DMS53 (cell line): ENCODE results near the gene COPS7A.

ENCODE experiments used
- DNase-seq: peaks from one replicate; lab custom pipeline; 2025; lab: John Stamatoyannopoulos, UW

Gene COPS7A, protein sequence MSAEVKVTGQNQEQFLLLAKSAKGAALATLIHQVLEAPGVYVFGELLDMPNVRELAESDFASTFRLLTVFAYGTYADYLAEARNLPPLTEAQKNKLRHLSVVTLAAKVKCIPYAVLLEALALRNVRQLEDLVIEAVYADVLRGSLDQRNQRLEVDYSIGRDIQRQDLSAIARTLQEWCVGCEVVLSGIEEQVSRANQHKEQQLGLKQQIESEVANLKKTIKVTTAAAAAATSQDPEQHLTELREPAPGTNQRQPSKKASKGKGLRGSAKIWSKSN

DNA sequence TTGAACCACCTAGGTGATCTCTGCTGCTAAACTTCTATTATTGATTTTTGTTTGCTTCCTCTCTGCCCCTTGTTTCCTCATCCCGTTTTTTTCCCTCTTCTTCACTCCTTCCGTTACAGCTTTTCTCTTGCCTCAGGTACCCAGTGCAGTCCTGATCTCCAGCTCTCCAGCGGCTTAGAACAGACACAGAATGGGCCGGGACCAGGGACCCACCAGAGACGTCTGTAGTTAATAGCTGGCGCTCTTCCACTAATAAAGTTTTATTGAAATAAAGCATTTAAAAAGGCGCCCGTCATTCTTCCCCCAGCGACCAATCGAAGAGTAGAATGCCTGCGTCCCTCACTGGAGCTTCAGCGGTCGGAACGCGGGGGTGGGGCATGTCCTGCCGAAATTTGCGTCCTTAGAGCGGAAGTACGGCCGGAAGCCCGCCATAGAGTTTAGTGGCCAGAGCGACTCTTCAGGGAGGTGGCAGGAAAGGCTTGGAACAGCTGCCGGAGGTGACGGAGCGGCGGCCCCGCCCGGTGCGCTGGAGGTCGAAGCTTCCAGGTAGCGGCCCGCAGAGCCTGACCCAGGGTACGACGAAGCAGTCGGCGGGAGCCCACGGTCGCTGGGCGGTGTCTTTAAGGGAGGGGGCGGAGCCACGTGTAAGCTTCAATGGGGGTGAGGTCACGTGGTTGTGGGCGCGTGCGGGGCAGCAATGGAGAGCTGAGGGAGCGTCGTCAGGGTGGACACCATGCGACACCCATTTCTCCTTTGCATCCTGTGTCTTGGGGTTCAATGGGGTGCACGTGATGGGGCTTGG is at the start of gene COPS7A:
TSS of gene COPS7A (plus strand) at position 440 of the 802 bp plus-strand sequence. CDS start 611 bp downstream, outside the sequence.
- peak; percentile 100 for DNase-seq

DNA sequence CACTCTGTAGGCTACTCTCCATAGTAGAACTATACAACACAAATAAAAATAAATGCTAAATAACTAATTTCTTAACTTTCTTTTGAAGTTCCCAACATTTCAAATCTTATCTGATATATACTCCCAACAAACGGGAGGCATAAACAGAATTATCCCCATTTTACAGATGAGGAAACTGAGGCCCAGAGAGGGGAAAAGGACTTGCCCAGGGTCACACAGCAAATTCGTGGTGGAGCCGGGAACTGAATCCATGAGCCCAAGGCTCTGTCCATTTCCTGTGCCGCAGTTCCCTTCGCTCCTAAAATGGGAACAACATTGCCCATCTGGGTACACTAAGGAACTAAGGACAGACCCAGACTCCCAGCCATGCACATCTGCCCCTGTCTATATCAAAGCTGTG is 46.9 kb upstream of the COPS7A start:
- no peak for DNase-seq

DNA sequence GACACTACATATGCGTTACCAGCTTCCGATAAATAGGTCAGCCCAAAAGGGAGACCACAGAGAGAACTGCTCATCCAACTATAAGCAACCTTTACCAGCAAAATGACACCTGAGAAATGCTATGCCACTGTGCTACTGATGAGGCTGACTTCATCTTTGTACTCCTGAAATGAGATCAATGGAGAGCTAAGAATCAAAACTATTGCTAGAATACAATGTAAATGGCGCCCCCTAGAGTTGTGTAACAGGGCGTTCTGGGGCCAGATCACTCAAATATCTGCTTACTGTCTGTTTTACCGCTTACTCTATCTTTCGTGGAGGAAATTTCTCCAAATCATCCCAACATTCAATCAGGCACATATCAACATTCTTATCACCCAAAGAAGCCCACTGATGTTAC is 39.2 kb upstream of the COPS7A start:
- DNase-seq, result peak; percentile 83

DNA sequence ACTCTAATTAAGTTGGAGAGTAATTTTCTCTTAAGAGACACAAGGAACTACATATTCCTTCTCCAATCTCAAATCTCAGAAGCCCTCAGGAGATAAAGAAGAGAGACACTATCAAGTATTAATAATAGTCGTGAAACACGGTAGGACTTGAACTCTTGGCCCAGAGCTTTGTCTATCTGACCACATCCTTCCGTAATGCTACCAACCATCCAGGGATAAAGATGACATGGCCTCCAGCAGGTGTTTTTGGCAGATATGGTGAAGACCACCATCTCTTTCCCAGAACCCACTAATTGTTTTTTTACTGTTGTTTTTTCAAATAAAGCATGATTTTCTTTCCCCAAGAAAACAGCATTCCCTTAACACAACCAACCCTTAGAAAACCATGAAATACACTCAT is 38.0 kb upstream of the COPS7A start:
- DNase-seq, result no peak

DNA sequence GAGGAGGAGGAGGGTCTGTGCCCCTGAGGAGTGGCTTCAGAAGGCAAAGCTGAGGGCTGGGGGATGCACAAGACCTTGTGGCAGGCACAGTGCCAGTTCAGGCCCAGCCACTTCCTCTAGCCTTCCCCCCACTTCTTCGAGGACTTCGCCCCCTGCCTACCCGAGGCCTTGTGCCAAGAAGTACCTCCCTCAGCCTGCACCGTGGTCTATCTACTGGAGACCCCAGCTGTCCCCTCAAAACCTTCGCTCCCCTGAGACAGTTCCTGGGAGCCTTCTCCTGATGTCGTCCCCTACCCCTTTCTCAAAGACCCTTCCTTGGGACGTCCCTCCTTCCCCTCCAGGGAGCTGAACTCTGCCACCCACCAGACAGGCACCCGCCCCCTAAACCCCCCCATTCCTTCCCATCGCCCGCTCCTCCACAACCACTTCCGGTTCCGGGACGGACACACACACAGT is 35.3 kb upstream of the COPS7A start:
- DNase-seq, result peak; percentile 72

DNA sequence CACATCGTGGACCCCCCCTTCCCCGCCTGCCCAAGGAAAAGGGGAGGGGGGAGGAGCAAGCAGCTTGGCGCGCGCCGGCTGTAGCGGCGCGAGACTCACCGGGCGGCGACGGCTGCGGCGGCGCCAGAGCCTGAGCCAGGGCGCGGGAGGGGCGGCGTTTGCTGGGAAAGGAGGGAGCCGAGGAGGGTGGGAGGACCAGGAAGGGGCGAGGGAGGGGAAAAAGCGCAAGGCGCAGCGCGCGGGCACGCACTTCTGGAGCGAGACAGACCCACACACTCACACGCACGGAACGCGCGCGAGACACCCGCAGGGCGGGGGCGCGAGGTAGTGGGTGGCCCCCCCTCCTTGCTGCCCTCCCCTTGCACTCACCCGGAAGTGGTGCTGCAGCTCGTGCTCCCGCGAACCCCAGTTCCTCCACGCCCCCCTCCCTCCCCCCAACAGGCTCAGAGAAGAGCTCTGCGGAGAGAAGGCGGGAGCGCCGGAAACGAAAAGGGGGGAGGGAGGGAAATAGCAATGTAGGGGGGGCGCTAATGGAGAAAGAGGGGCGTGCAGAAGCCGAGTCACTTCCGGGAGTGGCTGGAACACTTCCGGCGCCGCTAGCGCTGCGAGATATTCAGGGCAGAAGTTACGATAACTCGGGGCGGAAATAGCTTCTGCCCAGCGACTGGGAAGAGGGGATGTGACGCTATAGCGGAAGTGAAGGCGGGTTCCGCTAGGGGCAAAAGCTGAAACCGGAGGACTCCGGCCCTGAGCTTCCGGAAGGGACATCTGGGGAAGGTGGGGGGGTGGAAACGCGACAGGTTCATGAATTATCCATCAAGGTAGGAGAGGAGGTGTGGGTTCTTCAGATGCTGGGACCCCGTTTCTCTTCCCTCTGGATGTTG is 34.6 kb upstream of the COPS7A start, which contains the start of gene ZNF384:
TSS of gene ZNF384 (minus strand) at position 377 of the 884 bp plus-strand sequence. CDS start 9,855 bp downstream, outside the sequence.
- DNase-seq, result peak; percentile 100

DNA sequence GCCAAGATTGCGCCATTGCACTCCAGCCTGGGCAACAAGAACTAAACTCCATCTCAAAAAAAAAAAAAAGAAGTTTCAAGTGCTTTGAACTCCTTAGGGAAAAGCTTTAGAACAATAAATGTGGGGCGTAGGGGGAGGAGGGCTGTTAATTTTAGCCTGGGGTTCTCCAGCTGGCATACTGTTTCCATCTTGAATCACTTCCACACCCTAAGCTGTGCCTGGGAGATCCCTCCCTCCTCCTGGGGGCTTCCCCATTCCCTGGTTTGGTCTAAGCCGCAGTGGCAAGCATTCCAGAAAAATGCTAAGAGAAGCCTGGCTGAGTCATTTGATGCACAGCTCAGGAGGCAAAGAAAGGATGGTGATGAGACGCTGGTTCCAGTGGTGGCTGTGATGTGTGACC is 32.4 kb upstream of the COPS7A start:
- DNase-seq, result no peak

DNA sequence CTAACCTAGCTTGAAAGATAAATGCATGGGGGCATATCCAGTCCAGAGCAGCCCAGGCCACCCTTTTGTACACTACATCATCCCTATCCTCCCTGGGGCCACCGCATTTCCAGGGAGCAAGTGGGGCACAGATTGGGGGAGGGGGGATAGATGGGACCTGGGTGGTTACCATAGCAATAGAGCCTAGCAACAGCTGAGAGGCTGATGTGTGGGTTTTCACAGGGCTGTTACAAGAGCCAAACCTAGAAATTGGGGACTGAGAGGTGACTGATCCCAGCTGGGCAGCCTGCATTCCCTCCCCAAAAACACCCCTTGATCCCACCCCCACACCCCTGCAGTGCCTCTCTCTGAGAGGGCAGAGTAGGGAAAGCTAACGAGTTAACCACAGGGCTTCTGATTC is 31.0 kb upstream of the COPS7A start:
- peak; percentile 40 for DNase-seq

DNA sequence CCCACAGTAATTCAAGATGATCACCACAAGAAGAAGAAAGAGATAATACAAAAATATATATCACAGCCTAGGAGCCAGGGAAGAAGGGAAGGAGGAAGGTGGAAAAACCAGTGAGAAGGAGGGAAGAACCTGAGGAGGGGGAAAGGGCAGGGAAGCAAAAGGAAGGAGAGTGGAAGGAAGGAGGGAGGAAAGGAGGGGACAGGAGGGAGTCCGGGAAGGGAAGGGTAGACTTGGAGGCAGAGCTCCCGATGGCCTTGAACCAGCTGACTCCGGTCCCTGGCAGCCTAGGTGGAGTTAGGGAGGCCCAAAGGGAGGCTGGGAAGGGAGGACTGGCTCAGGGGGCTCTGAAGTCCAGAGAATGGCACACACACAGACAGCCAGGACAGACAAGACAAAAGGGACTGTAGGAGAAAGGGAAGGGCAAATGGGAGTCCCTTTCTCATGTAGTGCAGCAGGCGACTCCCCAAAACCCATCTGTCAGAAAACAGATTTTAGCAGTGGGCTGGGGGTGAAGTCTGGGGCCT is 30.0 kb upstream of the COPS7A start:
- DNase-seq, result no peak

DNA sequence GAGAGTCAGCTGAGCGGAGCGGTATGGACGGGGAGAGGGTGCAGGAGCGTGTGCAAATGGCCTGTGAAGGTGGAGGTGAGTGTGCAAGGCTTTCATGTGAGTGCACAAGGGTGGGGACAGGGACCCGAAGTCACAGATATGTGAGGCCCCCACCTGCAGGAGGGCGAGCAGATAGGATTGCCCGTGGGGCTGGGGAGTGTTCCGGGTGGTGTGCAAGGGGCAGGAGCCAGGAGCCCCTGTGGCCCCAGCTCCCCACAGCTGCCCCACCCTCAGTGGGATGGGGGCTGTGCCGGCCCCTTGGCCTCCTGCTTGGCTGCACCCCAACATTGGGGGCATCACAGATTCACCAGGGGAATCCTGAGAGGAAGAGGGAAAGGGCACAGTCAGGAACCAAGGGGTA is 29.1 kb upstream of the COPS7A start:
- no peak for DNase-seq

DNA sequence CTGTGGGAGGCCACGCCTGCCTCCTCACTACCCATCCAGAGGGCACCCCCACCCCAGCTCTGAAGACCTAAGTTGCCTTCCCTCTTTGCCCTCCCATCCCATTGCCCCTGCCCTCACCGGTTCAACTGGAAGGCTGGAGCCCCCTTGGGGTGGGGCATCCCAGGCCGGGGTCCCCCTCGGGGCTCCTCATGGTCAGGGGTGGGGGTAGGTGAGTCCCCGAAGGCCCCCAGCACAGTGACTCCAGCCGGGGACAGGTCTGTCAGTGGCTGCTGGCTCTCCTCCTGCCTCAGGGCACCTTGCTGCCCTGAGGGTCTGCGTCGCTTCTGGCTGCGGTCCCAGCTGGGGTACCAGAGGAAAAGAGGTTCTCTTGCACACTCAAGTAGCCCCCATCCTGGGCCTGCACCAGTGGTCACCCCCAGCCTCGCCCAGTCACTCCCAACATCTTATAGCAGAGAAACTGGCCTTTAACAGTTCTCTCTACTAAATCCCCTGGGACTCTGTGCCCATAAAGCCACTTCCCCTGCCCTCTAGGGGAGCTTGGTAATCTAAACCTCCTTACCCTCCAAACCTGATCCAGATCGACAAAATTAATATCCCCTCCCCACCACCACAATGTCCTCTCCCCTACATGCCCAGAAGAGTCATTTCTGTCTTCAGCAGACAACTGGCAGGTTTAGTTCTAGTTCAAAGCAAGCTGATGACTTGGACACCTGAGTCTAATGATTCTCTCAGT is 28.4 kb upstream of the COPS7A start:
- no peak for DNase-seq

DNA sequence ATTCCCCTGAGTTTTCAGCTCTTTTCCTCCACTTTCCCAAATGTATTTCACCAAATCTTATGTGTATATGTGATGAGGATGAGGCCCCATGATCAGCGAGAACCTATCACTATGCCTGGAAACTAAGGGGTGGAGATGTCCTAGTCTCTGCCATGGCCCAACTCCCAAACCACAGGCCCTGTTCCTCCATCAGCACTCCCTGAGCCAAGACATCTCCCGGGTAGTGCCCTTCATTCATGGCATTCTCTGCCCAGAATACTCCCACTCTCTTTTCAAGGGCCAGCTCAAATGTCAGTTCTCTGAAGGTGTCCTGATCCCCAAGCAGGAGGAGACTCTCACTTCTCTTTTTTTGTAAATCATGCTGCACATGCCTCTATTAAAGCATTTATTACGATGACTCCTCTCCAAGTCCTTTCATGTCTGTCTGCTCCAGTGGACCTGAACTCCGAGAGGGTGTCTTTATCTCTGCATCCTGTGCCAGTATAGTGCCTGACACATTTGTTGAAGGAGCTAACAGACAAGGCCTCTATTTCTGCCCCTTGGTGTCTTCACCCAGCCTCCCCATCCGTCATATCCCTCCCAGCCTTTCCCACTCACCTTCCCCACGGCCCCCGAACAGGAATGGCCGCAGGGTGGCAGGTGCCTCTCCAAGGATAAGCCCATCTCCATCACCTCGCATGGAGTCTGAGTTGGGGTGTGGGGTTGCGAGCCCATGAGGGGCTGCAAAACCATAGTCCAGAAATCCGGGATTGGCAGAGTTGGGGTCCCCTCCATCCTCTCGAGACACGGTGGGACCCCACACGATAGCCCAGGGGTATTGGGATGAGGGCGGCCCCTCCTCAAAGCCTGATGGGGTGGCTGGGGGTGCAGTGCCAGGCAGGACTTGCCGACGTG is 26.9 kb upstream of the COPS7A start:
- peak; percentile 49 for DNase-seq

DNA sequence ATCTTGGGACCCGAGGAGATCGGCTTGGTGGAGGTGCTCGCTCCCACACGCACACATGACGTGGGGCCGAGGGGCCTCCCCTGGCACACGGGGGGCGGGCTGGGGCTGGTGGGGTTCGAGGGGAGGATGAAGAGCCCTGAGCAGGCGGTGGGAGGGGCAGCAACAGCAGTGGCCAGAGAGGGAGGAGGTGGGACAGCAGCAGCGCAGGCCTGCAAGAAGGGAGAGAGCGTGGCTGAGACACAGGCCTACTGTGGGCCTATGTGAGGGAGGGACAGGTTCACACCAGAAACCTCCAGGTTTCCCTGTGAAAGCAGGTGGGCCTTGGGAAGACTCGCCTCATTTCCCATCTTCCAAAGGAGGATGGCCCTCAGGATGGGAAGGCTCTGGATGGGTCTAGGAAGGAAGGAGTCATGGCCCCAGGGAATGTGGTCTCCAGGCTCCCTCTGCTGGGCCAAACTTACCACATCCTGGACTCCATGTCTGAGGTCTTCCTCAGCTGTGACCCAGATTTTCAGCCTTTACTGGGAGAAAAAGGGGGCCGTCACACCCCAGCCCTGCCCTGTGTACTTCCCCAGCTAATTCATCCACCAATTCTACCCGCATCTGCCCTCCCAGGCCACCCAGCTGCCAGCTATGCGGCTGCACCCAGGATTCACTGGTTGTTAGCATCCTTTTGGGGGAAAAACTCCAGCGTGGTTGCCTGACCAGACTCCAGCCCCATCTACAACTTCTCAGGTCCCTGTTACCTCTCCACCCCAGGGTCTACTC is 26.1 kb upstream of the COPS7A start:
- peak; percentile 86 for DNase-seq

DNA sequence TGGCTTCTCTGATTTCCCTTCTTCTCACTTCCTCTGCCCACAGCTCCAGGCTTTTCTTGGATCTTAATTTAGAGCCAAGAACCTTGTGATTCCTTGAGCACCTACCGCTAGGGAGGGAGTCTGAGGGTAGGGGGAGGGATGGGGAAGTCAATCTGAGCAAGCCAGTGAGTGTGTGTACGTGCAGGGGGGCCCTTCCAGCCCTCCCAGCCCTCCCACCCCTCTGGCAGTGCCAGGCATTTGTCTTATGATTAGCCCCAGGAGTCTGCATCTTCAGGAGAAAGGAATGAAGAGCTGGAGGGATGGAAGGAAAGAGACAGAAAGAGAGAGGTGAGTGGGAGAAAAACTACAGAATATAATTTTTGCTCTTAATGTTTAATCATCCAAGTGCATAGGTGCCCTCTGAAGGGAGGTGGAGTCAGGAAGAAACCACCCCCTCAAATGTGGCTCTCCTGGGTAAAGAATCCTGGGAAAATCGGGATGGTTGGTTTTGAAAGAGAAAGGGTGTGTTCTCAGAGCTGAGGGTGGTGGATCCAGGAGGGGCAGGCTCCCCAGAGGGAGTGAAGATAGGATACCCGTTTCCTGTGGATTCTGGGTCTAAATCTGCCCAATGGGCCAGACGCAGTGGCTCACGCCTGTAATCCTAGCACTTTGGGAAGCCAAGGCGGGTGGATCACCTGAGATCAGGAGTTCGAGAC is 25.3 kb upstream of the COPS7A start:
- no peak for DNase-seq

DNA sequence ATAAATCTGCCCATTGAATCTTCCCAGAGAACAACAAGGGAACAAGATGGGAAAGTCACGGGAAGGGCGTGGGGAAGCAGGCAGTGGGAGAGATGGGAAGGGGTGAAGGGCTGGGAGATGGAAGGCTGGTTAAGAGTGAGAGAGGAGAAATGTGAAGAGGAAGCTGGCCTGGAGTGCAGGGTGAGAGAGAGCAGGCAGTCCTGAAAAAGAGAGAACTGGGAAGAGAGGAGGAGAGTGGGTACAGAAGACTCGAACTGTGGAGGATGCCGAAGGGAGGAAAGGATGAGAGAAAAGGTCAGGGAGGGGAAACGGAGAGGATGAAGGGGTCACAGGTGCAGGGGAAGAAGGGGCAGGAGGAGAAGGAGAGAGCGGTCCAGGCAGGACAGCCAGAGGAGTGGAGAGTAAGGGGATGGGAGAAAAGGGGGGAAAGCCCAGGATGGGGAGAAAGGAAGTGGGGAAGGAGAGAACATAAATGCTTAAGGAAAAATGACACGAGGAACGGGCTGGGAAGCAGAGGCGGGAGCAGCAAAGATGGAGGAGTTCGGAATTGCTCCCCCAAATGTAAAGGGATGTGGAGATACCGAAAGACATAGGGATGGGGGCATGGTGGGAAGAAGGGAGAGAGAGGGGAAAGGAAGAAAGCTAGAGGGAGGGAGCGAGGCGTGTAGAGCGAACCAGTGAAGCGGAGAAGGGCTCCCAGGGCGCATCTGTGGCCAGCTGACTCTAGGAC is 24.4 kb upstream of the COPS7A start:
- DNase-seq, result no peak

DNA sequence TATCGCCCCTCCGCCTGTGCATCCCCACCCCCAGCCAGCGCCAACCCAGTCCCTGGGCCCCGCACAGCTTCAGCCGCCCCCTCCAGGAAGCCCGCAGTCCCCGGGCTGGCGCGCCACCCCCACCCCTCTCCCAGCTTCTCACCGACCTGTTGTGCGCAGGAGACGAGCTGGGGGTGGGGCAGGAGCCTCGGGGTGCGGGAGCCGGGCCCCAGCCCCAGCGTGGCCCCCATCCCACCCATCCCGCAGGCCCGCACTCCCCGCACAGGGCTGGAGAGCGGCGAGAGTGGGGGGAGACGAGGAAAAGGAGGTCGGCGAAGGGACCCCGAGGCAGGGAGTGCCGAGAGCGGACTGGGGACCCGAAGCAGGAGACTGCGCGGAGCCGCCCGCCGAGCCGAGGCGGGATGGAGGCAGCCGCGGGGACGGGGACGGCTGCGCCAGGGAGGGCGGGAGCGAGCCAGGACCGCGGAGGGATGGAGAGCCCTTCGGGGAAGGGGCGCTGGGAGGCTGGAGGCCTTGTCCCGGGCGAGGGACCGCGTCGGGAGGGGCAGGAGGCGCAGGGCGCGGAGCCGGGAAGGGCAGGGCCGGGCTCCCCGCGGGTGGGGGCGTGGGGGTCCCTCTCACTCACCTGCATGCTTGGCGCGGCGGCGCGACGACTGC is 23.7 kb upstream of the COPS7A start:
- peak; percentile 50 for DNase-seq

DNA sequence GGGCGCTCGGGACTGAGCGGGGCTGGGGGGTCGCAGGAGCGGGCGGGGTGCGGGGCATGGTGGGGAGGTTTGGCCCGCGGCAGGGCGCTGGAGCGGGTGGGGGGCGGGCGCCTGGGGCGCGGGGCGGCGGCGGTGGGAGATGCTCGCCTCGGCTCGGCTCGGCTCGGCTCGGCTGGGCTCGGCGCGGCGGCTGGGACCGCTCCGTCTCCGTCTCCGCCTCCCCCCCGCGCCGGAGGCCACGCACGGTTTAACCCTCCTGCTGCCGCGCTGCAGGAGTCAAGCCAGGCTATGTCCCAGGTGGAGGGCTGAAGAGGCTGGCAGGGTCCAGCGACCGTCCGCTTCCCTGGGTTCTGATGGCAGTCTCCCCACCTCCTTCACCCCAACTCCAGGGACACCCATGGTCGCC is 23.2 kb upstream of the COPS7A start, which contains the start of gene PIANP:
TSS of gene PIANP (minus strand) at position 170 of the 406 bp plus-strand sequence. CDS start 2,754 bp downstream, outside the sequence.
- peak; percentile 72 for DNase-seq
